PC-3 (cell line): Measurements from ENCODE around the gene CAPRIN2. TPM values are rescaled to one million over a fixed set of nuclear protein-coding genes. Genes with fewer than 3 reads are reported as not detected.

Source experiments
- ATAC-seq: fragments of 200-7000 bp; cut with Tn5 transposase; 2 replicates; pipeline ENCODE4 v1.9.1; 2020; ENCODE audit warnings: mild to moderate bottlenecking, moderate library complexity
- BruUV-seq: library from RNA; stranded (reverse); fragments of 400-500 nt; replicated peaks from 2 replicates; lab custom pipeline; 2021; lab: Mats Ljungman, UMichigan
- CTCF ChIA-PET: fragments of 300-600 bp; sonication (Branson Sonifier 250); formaldehyde crosslinking; loops from one replicate; lab custom pipeline; 2022; ENCODE audit warnings: antibody characterized with exemption; lab: Charles Lee
- POLR2A ChIA-PET: fragments of 300-600 bp; sonication (Branson Sonifier 250); formaldehyde crosslinking; loops from one replicate; lab custom pipeline; 2022; ENCODE audit warnings: antibody characterized with exemption; ENCODE audit not compliant: unreplicated experiment; lab: Charles Lee
- DNase-seq: peaks from one replicate; pipeline ENCODE4 v3.0.0-alpha.2; 2015
- H2AFZ ChIP-seq: fragments of 300-600 bp; sonication (generic); 2 replicates; pipeline ENCODE4 v1.6.0; 2016; ENCODE audit warnings: antibody characterized with exemption, low read length
- H3F3A ChIP-seq: fragments of 300-600 bp; sonication (generic); one replicate; pipeline ENCODE4 v1.6.0; 2017; ENCODE audit warnings: antibody characterized with exemption, low read length, control low read depth, mild to moderate bottlenecking; ENCODE audit not compliant: unreplicated experiment
- H3K27ac ChIP-seq: fragments of 300-600 bp; sonication (generic); 2 replicates; pipeline ENCODE4 v1.5.1; 2016; ENCODE audit warnings: mild to moderate bottlenecking, low read length
- H3K27me3 ChIP-seq: fragments of 300-600 bp; sonication (generic); 2 replicates; pipeline ENCODE4 v1.6.1; 2016; ENCODE audit warnings: low read length, mixed read lengths
- H3K36me3 ChIP-seq: fragments of 300-600 bp; sonication (generic); 2 replicates; pipeline ENCODE4 v1.6.1; 2016; ENCODE audit warnings: low read depth, mixed run types, low read length, mixed read lengths
- H3K4me1 ChIP-seq: fragments of 300-600 bp; sonication (generic); 2 replicates; pipeline ENCODE4 v1.5.1; 2016; ENCODE audit warnings: low read length; ENCODE audit not compliant: insufficient read depth
- H3K4me2 ChIP-seq: fragments of 300-600 bp; sonication (generic); 2 replicates; pipeline ENCODE4 v1.6.0; 2016; ENCODE audit warnings: low read length
- H3K4me3 ChIP-seq: fragments of 300-600 bp; sonication (generic); 2 replicates; pipeline ENCODE4 v1.5.1; 2016; ENCODE audit warnings: mild to moderate bottlenecking, low read length, mixed read lengths
- H3K79me2 ChIP-seq: fragments of 300-600 bp; sonication (generic); 2 replicates; pipeline ENCODE4 v1.6.1; 2017; ENCODE audit warnings: low read length, mixed read lengths
- H3K9ac ChIP-seq: fragments of 300-600 bp; sonication (generic); 2 replicates; pipeline ENCODE4 v1.6.0; 2016; ENCODE audit warnings: mild to moderate bottlenecking, low read length
- H3K9me2 ChIP-seq: fragments of 300-600 bp; sonication (generic); replicated peaks from 2 replicates; pipeline ENCODE4 v1.6.1; 2016; ENCODE audit warnings: mixed run types, low read length, mixed read lengths
- H3K9me3 ChIP-seq: fragments of 300-600 bp; sonication (generic); 2 replicates; pipeline ENCODE4 v1.6.1; 2016; ENCODE audit warnings: low read length, mixed read lengths
- H4K20me1 ChIP-seq: fragments of 300-600 bp; sonication (generic); 2 replicates; pipeline ENCODE4 v1.6.1; 2016; ENCODE audit warnings: low read length, mixed read lengths
- CTCF ChIP-seq: fragments of 300-600 bp; sonication (generic); conservative IDR thresholded peaks from 2 replicates; pipeline ENCODE4 v1.5.1; 2017; ENCODE audit warnings: antibody characterized with exemption, low read depth, mild to moderate bottlenecking, low read length
- EZH2 ChIP-seq: fragments of 300-600 bp; sonication (generic); IDR thresholded peaks from one replicate; pipeline ENCODE4 v1.6.1; 2017; ENCODE audit warnings: antibody characterized with exemption, mild to moderate bottlenecking, low read length; ENCODE audit not compliant: unreplicated experiment
- EZH2phosphoT487 ChIP-seq: fragments of 300-600 bp; sonication (generic); IDR thresholded peaks from 2 replicates; pipeline ENCODE4 v1.6.1; 2018; ENCODE audit warnings: mild to moderate bottlenecking, antibody characterized with exemption, low read length, borderline replicate concordance
- intact Hi-C: fragments of 100-400 bp; cut with micrococcal nuclease; formaldehyde crosslinking; loops from 2 replicates; pipeline ENCODE4 v1.9.0; 2023
- total RNA-seq: library from RNA; depleted of rRNA; stranded (reverse); fragments of >200 nt; gene quantifications from 2 replicates; pipeline ENCODE4 v1.2.3, GENCODE V29; 2014

CAPRIN2 gene
- total RNA-seq, 1 experiment from 2014 or later = 23.1 TPM

GRCh38 chr12:30719060-30719459 is 35.7 kb downstream of the CAPRIN2 start:
- H3K27me3 ChIP-seq = no peaks in the 10 kb centered on the region
- no peak overlapping the region for H3K4me2 ChIP-seq
- H3K9me3 ChIP-seq = no peaks in the 10 kb centered on the region
- ATAC-seq = no peak
- peak; percentile 27 for DNase-seq
- intact Hi-C loops = no loop called here
- TF ChIP-seq EZH2phosphoT487 (no peak), CTCF (no peak), EZH2 (no peak)
- BruUV-seq = no TSS peak
- no peaks in the 10 kb centered on the region for H3F3A ChIP-seq
- no peak overlapping the region for H2AFZ ChIP-seq
- H3K36me3 ChIP-seq = peaks cover 31% of the 10 kb centered on the region
- no peak overlapping the region for H3K9ac ChIP-seq
- ChIA-PET POLR2A (no interaction called here), CTCF (no interaction called here)
- no peaks in the 10 kb centered on the region for H3K4me1 ChIP-seq
- no peak overlapping the region for H3K27ac ChIP-seq
- H3K79me2 ChIP-seq = peaks cover 5% of the 10 kb centered on the region; the same call in 1 of the 2 replicates
- no peak overlapping the region for H3K4me3 ChIP-seq
- H3K9me2 ChIP-seq = no peaks in the 10 kb centered on the region
- no peaks in the 10 kb centered on the region for H4K20me1 ChIP-seq

- no peaks in the 10 kb centered on the region for H3K27me3 ChIP-seq
- CTCF ChIA-PET = no interaction called here
- H3K4me3 ChIP-seq = no peak overlapping the region
- no peaks in the 10 kb centered on the region for H3K79me2 ChIP-seq
- H3K27ac ChIP-seq = no peak overlapping the region
- POLR2A ChIA-PET = interaction anchor here (0.5 kb wide), 1 partner anchor 1188 kb away, joined by 4 read pairs; no protein-coding TSS in a partner anchor
- intact Hi-C loops = no loop called here
- H3K4me1 ChIP-seq = peaks cover 9% of the 10 kb centered on the region
- DNase-seq = no peak
- ATAC-seq = no peak
- no TSS peak for BruUV-seq
- no peaks in the 10 kb centered on the region for H3K9me2 ChIP-seq
- H4K20me1 ChIP-seq = no peaks in the 10 kb centered on the region
- TF ChIP-seq EZH2phosphoT487 = no peak
- no peak for TF ChIP-seq EZH2
- TF ChIP-seq CTCF = no peak
- no peaks in the 10 kb centered on the region for H3K9me3 ChIP-seq
- no peaks in the 10 kb centered on the region for H3F3A ChIP-seq
- H3K4me2 ChIP-seq = no peak overlapping the region
- no peak overlapping the region for H2AFZ ChIP-seq
- no peak overlapping the region for H3K9ac ChIP-seq
- H3K36me3 ChIP-seq = peaks cover 16% of the 10 kb centered on the region; the same call in 1 of the 2 replicates
These were observed 47.0 kb downstream of the CAPRIN2 start for GRCh38 chr12:30707613-30708342.

DNA sequence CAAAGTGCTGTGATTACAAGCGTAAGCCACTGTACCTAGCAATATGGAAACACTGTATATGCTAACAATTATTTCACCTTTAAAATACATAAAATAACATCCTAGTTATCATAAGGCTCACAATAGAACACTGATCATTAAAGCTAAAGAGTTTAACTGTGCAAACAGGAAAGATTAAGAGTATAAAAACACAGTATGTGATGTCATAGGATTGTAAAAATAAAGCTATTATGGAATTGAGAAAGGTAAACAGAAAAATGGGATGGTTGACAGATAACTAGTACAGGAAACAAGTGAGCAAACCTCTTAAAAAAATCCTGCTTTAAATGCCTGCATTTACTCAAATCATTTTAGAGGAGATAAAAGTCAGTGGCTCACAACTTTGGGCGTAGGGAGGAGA is 48.3 kb downstream of the CAPRIN2 start:
- H3K27me3 ChIP-seq = no peaks in the 10 kb centered on the region
- H3K27ac ChIP-seq = peak overlapping the region; percentile 37
- DNase-seq = peak; percentile 32
- peaks cover 16% of the 10 kb centered on the region; the same call in 1 of the 2 replicates for H3K36me3 ChIP-seq
- no peak overlapping the region for H3K9ac ChIP-seq
- no peaks in the 10 kb centered on the region for H3K79me2 ChIP-seq
- no peak overlapping the region for H3K4me2 ChIP-seq
- intact Hi-C loops = no loop called here
- no peak for TF ChIP-seq EZH2phosphoT487
- no peak for TF ChIP-seq EZH2
- TF ChIP-seq CTCF = no peak
- CTCF ChIA-PET = interaction anchor here (0.6 kb wide), 1 partner anchor 46 kb away, joined by 10 read pairs; no protein-coding TSS in a partner anchor
- H2AFZ ChIP-seq = no peak overlapping the region
- POLR2A ChIA-PET = interaction anchor here (0.6 to 0.9 kb wide), 4 partner anchors 39 to 102 kb away, joined by 3 to 9 read pairs (median 4); partner anchors contain the start of gene CAPRIN2
- H3F3A ChIP-seq = no peaks in the 10 kb centered on the region
- H4K20me1 ChIP-seq = no peaks in the 10 kb centered on the region
- H3K4me3 ChIP-seq = no peak overlapping the region
- no peaks in the 10 kb centered on the region for H3K9me2 ChIP-seq
- peak; percentile 85 for ATAC-seq
- no TSS peak for BruUV-seq
- peaks cover 9% of the 10 kb centered on the region for H3K4me1 ChIP-seq
- no peaks in the 10 kb centered on the region for H3K9me3 ChIP-seq
